WTC11 (cell line): ENCODE measurements around the gene CARM1. TPM values are rescaled to one million over a fixed set of nuclear protein-coding genes. Genes with fewer than 3 reads are reported as not detected.

Experiments used
- CREB1 ChIP-seq: sonication (generic); formaldehyde crosslinking; IDR thresholded peaks from 2 replicates; pipeline ENCODE4 v1.8.0; 2023; ENCODE audit warnings: mild to moderate bottlenecking, missing genetic modification reagents
- HMGA2 ChIP-seq: fragments of 250-450 bp; sonication (Bioruptor Pico); IDR thresholded peaks from 2 replicates; pipeline ENCODE4 v1.4.0; 2021; ENCODE audit warnings: mild to moderate bottlenecking, moderate library complexity
- NR2C2 ChIP-seq: sonication (generic); formaldehyde crosslinking; IDR thresholded peaks from 2 replicates; pipeline ENCODE4 v1.8.0; 2022; ENCODE audit warnings: mild to moderate bottlenecking, missing genetic modification reagents
- RELA ChIP-seq: sonication (generic); formaldehyde crosslinking; IDR thresholded peaks from 2 replicates; pipeline ENCODE4 v1.8.1; 2022; ENCODE audit warnings: missing genetic modification reagents, mild to moderate bottlenecking, borderline replicate concordance
- SMAD3 ChIP-seq: sonication (generic); formaldehyde crosslinking; IDR thresholded peaks from 2 replicates; pipeline ENCODE4 v1.8.0; 2022; ENCODE audit warnings: missing genetic modification reagents, mild to moderate bottlenecking, borderline replicate concordance
- SOX15 ChIP-seq: fragments of 250-450 bp; sonication (Bioruptor Pico); IDR thresholded peaks from 2 replicates; pipeline ENCODE4 v1.9.0; 2021; ENCODE audit warnings: mild to moderate bottlenecking
- TP53 ChIP-seq: sonication (generic); formaldehyde crosslinking; IDR thresholded peaks from 2 replicates; pipeline ENCODE4 v1.8.1; 2023; ENCODE audit warnings: mild to moderate bottlenecking, missing genetic modification reagents
- ZNF219 ChIP-seq: sonication (generic); formaldehyde crosslinking; IDR thresholded peaks from 2 replicates; pipeline ENCODE4 v1.8.0; 2023; ENCODE audit warnings: missing genetic modification reagents, mild to moderate bottlenecking, borderline replicate concordance
- ZNF317 ChIP-seq: sonication (generic); formaldehyde crosslinking; IDR thresholded peaks from 2 replicates; pipeline ENCODE4 v1.8.1; 2023; ENCODE audit warnings: low read depth, mild to moderate bottlenecking, moderate library complexity, missing genetic modification reagents, borderline replicate concordance
- total RNA-seq: library from RNA; stranded (reverse); gene quantifications from 3 replicates; pipeline ENCODE4 v1.2.3, GENCODE V29; 2021
- TF ChIP-seq, protein P1 (sequence below): sonication (generic); formaldehyde crosslinking; IDR thresholded peaks from 2 replicates; pipeline ENCODE4 v1.8.0; 2022; ENCODE audit warnings: missing genetic modification reagents
- TF ChIP-seq, protein P2 (sequence below): fragments of 250-450 bp; sonication (Bioruptor Pico); IDR thresholded peaks from 2 replicates; pipeline ENCODE4 v1.9.0; 2021; ENCODE audit warnings: mild to moderate bottlenecking, borderline replicate concordance
- TF ChIP-seq, protein P3 (sequence below): sonication (generic); formaldehyde crosslinking; IDR thresholded peaks from 2 replicates; pipeline ENCODE4 v1.8.1; 2023; ENCODE audit warnings: mild to moderate bottlenecking, missing genetic modification reagents, moderate library complexity
- TF ChIP-seq, protein P4 (sequence below): sonication (generic); formaldehyde crosslinking; conservative IDR thresholded peaks from 2 replicates; pipeline ENCODE4 v1.8.1; 2022; ENCODE audit warnings: mild to moderate bottlenecking, missing genetic modification reagents
- TF ChIP-seq, protein P5 (sequence below): sonication (generic); formaldehyde crosslinking; IDR thresholded peaks from 2 replicates; pipeline ENCODE4 v1.8.0; 2022; ENCODE audit warnings: mild to moderate bottlenecking, missing genetic modification reagents
- TF ChIP-seq, protein P6 (sequence below): sonication (generic); formaldehyde crosslinking; IDR thresholded peaks from 2 replicates; pipeline ENCODE4 v1.8.0; 2022; ENCODE audit warnings: mild to moderate bottlenecking, missing genetic modification reagents
- TF ChIP-seq, protein P7 (sequence below): fragments of 250-450 bp; sonication (Bioruptor Pico); IDR thresholded peaks from 2 replicates; pipeline ENCODE4 v1.9.0; 2021; ENCODE audit warnings: mild to moderate bottlenecking
- TF ChIP-seq, protein P8 (sequence below): fragments of 250-450 bp; sonication (Bioruptor Pico); conservative IDR thresholded peaks from 2 replicates; pipeline ENCODE4 v1.9.0; 2021; ENCODE audit warnings: mild to moderate bottlenecking

Gene CARM1
- total RNA-seq, 1 experiment from 2014 or later: 125 TPM

DNA sequence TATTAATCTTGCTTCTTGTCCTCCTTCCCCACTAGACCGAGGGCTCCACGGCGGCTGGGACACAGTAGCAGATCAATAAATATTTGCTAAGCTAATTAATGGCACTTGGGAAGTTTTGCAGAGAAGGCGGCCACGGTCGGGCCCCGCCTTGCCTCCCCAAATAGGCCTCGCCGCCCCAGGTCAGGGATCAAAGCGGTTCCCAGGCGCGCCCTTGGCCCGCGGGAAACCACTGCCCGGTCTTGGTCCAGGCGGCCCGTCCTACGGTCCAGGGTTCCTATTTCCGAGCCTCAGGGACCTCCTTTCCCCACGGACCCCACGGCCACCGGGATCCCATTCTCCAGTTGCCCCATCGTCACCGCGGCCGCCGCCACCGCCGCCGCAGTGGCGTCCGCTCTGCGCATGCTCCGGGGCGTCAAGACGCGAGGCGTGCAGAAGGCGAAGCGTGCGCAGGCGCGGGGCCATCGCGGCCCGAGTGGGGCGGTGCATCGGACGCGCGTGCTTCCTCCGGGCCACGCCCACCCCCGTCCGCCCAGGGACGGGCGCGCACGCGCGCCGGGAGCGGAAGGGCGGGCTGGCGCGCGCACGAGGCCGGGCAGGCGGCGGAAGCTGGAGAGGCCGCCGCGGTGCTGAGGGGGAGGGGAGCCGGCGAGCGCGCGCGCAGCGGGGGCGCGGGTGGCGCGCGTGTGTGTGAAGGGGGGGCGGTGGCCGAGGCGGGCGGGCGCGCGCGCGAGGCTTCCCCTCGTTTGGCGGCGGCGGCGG lies 89.1 kb downstream of the CARM1 start, which contains the start of gene SMARCA4 (continued):
- TF ChIP-seq, protein P1, sequence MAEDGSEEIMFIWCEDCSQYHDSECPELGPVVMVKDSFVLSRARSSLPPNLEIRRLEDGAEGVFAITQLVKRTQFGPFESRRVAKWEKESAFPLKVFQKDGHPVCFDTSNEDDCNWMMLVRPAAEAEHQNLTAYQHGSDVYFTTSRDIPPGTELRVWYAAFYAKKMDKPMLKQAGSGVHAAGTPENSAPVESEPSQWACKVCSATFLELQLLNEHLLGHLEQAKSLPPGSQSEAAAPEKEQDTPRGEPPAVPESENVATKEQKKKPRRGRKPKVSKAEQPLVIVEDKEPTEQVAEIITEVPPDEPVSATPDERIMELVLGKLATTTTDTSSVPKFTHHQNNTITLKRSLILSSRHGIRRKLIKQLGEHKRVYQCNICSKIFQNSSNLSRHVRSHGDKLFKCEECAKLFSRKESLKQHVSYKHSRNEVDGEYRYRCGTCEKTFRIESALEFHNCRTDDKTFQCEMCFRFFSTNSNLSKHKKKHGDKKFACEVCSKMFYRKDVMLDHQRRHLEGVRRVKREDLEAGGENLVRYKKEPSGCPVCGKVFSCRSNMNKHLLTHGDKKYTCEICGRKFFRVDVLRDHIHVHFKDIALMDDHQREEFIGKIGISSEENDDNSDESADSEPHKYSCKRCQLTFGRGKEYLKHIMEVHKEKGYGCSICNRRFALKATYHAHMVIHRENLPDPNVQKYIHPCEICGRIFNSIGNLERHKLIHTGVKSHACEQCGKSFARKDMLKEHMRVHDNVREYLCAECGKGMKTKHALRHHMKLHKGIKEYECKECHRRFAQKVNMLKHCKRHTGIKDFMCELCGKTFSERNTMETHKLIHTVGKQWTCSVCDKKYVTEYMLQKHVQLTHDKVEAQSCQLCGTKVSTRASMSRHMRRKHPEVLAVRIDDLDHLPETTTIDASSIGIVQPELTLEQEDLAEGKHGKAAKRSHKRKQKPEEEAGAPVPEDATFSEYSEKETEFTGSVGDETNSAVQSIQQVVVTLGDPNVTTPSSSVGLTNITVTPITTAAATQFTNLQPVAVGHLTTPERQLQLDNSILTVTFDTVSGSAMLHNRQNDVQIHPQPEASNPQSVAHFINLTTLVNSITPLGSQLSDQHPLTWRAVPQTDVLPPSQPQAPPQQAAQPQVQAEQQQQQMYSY (CRISPR knock-in tag): no peak
- TF ChIP-seq, protein P2, sequence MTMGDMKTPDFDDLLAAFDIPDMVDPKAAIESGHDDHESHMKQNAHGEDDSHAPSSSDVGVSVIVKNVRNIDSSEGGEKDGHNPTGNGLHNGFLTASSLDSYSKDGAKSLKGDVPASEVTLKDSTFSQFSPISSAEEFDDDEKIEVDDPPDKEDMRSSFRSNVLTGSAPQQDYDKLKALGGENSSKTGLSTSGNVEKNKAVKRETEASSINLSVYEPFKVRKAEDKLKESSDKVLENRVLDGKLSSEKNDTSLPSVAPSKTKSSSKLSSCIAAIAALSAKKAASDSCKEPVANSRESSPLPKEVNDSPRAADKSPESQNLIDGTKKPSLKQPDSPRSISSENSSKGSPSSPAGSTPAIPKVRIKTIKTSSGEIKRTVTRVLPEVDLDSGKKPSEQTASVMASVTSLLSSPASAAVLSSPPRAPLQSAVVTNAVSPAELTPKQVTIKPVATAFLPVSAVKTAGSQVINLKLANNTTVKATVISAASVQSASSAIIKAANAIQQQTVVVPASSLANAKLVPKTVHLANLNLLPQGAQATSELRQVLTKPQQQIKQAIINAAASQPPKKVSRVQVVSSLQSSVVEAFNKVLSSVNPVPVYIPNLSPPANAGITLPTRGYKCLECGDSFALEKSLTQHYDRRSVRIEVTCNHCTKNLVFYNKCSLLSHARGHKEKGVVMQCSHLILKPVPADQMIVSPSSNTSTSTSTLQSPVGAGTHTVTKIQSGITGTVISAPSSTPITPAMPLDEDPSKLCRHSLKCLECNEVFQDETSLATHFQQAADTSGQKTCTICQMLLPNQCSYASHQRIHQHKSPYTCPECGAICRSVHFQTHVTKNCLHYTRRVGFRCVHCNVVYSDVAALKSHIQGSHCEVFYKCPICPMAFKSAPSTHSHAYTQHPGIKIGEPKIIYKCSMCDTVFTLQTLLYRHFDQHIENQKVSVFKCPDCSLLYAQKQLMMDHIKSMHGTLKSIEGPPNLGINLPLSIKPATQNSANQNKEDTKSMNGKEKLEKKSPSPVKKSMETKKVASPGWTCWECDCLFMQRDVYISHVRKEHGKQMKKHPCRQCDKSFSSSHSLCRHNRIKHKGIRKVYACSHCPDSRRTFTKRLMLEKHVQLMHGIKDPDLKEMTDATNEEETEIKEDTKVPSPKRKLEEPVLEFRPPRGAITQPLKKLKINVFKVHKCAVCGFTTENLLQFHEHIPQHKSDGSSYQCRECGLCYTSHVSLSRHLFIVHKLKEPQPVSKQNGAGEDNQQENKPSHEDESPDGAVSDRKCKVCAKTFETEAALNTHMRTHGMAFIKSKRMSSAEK (CRISPR knock-in tag): no peak
- TF ChIP-seq NR2C2 (CRISPR knock-in tag) (no peak), TP53 (CRISPR knock-in tag) (no peak; the same call in 1 of the 2 replicates), SOX15 (no peak), ZNF317 (CRISPR knock-in tag) (0 out of 2 replicates have a peak, but pooled peaks have one; percentile 26), SMAD3 (CRISPR knock-in tag) (no peak), CREB1 (CRISPR knock-in tag) (no peak), HMGA2 (CRISPR knock-in tag) (no peak), RELA (CRISPR knock-in tag) (peak; percentile 93; the same call in 1 of the 2 replicates), ZNF219 (no peak)
- TF ChIP-seq, protein P3, sequence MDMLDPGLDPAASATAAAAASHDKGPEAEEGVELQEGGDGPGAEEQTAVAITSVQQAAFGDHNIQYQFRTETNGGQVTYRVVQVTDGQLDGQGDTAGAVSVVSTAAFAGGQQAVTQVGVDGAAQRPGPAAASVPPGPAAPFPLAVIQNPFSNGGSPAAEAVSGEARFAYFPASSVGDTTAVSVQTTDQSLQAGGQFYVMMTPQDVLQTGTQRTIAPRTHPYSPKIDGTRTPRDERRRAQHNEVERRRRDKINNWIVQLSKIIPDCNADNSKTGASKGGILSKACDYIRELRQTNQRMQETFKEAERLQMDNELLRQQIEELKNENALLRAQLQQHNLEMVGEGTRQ (CRISPR knock-in tag): peak; percentile 65
- TF ChIP-seq, protein P4, sequence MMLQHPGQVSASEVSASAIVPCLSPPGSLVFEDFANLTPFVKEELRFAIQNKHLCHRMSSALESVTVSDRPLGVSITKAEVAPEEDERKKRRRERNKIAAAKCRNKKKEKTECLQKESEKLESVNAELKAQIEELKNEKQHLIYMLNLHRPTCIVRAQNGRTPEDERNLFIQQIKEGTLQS (CRISPR knock-in tag): no peak
- TF ChIP-seq, protein P5, sequence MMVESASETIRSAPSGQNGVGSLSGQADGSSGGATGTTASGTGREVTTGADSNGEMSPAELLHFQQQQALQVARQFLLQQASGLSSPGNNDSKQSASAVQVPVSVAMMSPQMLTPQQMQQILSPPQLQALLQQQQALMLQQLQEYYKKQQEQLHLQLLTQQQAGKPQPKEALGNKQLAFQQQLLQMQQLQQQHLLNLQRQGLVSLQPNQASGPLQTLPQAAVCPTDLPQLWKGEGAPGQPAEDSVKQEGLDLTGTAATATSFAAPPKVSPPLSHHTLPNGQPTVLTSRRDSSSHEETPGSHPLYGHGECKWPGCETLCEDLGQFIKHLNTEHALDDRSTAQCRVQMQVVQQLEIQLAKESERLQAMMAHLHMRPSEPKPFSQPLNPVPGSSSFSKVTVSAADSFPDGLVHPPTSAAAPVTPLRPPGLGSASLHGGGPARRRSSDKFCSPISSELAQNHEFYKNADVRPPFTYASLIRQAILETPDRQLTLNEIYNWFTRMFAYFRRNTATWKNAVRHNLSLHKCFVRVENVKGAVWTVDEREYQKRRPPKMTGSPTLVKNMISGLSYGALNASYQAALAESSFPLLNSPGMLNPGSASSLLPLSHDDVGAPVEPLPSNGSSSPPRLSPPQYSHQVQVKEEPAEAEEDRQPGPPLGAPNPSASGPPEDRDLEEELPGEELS (CRISPR knock-in tag): peak; percentile 96
- TF ChIP-seq, protein P6, sequence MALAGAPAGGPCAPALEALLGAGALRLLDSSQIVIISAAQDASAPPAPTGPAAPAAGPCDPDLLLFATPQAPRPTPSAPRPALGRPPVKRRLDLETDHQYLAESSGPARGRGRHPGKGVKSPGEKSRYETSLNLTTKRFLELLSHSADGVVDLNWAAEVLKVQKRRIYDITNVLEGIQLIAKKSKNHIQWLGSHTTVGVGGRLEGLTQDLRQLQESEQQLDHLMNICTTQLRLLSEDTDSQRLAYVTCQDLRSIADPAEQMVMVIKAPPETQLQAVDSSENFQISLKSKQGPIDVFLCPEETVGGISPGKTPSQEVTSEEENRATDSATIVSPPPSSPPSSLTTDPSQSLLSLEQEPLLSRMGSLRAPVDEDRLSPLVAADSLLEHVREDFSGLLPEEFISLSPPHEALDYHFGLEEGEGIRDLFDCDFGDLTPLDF: no peak
- TF ChIP-seq, protein P7, sequence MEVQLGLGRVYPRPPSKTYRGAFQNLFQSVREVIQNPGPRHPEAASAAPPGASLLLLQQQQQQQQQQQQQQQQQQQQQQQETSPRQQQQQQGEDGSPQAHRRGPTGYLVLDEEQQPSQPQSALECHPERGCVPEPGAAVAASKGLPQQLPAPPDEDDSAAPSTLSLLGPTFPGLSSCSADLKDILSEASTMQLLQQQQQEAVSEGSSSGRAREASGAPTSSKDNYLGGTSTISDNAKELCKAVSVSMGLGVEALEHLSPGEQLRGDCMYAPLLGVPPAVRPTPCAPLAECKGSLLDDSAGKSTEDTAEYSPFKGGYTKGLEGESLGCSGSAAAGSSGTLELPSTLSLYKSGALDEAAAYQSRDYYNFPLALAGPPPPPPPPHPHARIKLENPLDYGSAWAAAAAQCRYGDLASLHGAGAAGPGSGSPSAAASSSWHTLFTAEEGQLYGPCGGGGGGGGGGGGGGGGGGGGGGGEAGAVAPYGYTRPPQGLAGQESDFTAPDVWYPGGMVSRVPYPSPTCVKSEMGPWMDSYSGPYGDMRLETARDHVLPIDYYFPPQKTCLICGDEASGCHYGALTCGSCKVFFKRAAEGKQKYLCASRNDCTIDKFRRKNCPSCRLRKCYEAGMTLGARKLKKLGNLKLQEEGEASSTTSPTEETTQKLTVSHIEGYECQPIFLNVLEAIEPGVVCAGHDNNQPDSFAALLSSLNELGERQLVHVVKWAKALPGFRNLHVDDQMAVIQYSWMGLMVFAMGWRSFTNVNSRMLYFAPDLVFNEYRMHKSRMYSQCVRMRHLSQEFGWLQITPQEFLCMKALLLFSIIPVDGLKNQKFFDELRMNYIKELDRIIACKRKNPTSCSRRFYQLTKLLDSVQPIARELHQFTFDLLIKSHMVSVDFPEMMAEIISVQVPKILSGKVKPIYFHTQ (CRISPR knock-in tag): no peak
- TF ChIP-seq, protein P8, sequence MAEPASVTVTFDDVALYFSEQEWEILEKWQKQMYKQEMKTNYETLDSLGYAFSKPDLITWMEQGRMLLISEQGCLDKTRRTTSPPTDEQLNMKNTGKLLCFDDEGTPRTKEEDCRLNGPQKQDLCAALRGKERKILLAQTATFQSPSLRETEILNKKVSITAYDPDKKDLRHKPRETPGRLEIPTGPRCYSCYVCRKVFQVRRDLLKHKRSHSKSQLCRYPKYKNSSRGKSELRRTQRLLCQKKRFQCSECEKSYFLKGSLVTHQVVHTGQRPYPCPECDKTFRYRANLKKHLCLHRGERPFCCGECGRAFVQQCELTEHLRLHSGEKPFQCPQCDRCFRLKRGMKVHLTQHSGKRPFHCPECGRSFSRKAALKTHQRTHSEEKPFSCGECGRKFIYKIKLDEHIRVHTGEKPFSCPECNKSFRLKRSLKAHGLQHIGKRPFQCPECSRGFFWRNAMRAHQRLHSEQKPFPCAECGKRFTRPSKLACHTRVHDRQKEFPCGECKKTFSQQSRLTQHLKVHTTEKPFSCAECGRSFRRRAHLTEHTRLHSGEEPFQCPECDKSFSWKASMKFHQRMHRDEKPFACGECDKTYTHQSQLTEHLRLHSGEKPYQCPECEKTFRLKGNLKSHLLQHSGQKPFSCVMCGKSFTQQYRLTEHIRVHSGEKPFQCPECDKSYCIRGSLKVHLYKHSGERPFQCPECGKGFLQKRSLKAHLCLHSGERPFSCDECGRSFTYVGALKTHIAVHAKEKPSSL (CRISPR knock-in tag): no peak
